Peyer's patch (tissue), 4 donors: ENCODE data around the gene BMPR1B.

Experiments used
- POLR2A ChIP-seq, 2 donors: fragments of 450-650 bp; IDR thresholded peaks; one replicate each; pipeline ENCODE4 v1.5.1; 2017; ENCODE audit warnings: antibody characterized with exemption in 2 of 2, mild to moderate bottlenecking in 2 of 2, moderate library complexity in 2 of 2
- TF ChIP-seq, protein P1 (sequence below), 6 experiments: fragments of 450-650 bp in 4 of 6; fragments of 200-600 bp in 2 of 6; sonication (generic) in 1 of 6; IDR thresholded peaks; one replicate each; pipeline ENCODE4 v1.5.1; 2017 to 2019; ENCODE audit warnings: antibody characterized with exemption in 6 of 6, mild to moderate bottlenecking in 3 of 6, moderate library complexity in 1 of 6

DNA sequence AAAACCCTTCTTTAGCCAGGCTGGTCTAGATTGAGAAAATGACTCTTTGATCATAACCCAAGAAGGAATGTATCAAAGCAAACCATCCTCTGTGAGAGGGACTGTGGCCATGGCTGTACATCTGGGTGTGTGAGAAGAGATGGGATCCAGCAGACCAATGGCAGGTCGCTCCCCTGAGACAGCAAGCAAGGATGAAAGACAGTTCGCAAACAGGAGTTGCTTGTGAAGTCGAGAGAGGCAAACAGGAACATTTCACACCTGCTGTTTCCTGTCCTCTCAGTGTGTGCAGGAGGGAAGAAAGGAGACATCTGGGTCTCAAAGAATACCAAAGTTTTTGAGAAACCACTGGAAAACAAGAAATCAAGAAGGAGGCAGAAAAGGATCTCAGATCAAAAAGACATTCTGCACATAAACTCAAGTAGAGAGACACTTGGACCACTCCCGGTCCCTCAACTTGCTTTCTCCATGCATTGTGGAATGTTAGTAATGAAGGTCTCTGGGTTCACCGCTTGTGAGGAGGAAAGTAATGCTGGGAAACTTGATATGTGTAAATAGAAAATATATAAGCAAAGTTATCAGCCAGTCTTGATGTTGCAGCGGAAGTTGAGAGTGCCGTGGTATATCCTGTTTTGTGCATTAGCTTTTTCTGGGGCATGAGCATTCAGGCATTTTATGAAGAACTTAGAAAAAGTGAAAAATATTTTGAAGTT is 327.5 kb downstream of the BMPR1B start:
- TF ChIP-seq POLR2A (IDR thresholded peaks at IDR 0.05) = no peak
- TF ChIP-seq, protein P1, sequence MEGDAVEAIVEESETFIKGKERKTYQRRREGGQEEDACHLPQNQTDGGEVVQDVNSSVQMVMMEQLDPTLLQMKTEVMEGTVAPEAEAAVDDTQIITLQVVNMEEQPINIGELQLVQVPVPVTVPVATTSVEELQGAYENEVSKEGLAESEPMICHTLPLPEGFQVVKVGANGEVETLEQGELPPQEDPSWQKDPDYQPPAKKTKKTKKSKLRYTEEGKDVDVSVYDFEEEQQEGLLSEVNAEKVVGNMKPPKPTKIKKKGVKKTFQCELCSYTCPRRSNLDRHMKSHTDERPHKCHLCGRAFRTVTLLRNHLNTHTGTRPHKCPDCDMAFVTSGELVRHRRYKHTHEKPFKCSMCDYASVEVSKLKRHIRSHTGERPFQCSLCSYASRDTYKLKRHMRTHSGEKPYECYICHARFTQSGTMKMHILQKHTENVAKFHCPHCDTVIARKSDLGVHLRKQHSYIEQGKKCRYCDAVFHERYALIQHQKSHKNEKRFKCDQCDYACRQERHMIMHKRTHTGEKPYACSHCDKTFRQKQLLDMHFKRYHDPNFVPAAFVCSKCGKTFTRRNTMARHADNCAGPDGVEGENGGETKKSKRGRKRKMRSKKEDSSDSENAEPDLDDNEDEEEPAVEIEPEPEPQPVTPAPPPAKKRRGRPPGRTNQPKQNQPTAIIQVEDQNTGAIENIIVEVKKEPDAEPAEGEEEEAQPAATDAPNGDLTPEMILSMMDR (IDR thresholded peaks at IDR 0.05) = no peak
